ENCODE results near the gene PAQR6. TPM values are rescaled to one million over a fixed set of nuclear protein-coding genes. Genes with fewer than 3 reads are reported as not detected.

Gene PAQR6
- total and polyA plus RNA-seq, 10 of the 15 experiments (the other 5 are each of a cell fraction or from before 2014, with no cell fraction given): 0.42 to 4.5 (median 1.3) TPM

- TF ChIP-seq SKIL (IDR thresholded peaks at IDR 0.05; ENCODE audit: low read depth, poor library complexity, severe bottlenecking) (no peak), EZH2 (IDR thresholded peaks at IDR 0.05; ENCODE audit: borderline replicate concordance, control insufficient read depth, low read depth, low read length) (no peak), ZBTB11 (CRISPR knock-in tag; IDR thresholded peaks at IDR 0.05) (no peak), POLR2AphosphoS5 (IDR thresholded peaks at IDR 0.05; ENCODE audit: low read length) (no peak)
Observed at GRCh38 chr1:156251527-156251926, 3.7 kb upstream of the PAQR6 start (continued).

- CTCF ChIA-PET: no interaction called here
- H3K4me1 ChIP-seq (ENCODE audit: control insufficient read depth, insufficient read depth, low read length): peaks cover 11% of the 10 kb centered on the region
- no peak for FAIRE-seq
- SMC1A ChIA-PET (ENCODE audit: uncharacterized antibody, unreplicated experiment): no interaction called here
- H3K9me3 ChIP-seq (replicated peaks; ENCODE audit: control insufficient read depth, insufficient read depth, low read length): no peaks in the 10 kb centered on the region
- in situ Hi-C loops (cut with MboI) (no loop called here), intact Hi-C loops (cut with micrococcal nuclease; ENCODE audit: unreplicated experiment) (no loop called here)
- 72% methylated on average over 5 of the region's 5 CpGs for WGBS (ENCODE audit: insufficient coverage, insufficient replicate concordance, low lambda C conversion rate, missing lambda C conversion rate)
- H3K79me2 ChIP-seq (ENCODE audit: control insufficient read depth, insufficient read depth, low read length): no peaks in the 10 kb centered on the region
- ATAC-seq: no peak
- POLR2A ChIA-PET: no interaction called here
- H4K20me1 ChIP-seq (ENCODE audit: control insufficient read depth, insufficient read depth): no peaks in the 10 kb centered on the region
- TSS peak; percentile 64 for BruUV-seq (replicated peaks)
- H3K27ac ChIP-seq (ENCODE audit: control insufficient read depth, insufficient read depth): no peak overlapping the region
- no peak overlapping the region for H3K4me3 ChIP-seq
- DNase-seq (ENCODE audit: low read depth, low spot score): no peak
- no peaks in the 10 kb centered on the region for H3K27me3 ChIP-seq (replicated peaks in 1 of 2; ENCODE audit: control insufficient read depth in 2 of 2, insufficient read depth in 2 of 2, low read length in 1 of 2)
- no peak overlapping the region for H3K9ac ChIP-seq (ENCODE audit: control insufficient read depth, insufficient read depth, low read length)
- RAD21 ChIA-PET (ENCODE audit: unreplicated experiment): no interaction called here
- H3K4me2 ChIP-seq (ENCODE audit: control insufficient read depth, insufficient read depth): no peak overlapping the region
- no peak overlapping the region for H2AFZ ChIP-seq (ENCODE audit: control insufficient read depth, low read depth, low read length)
- H3K36me3 ChIP-seq (ENCODE audit: control insufficient read depth in 2 of 2, insufficient read depth in 2 of 2, low read length in 1 of 2): peaks cover 6 to 38% of the 10 kb centered on the region in 2 experiments
- TF ChIP-seq NBN (IDR thresholded peaks at IDR 0.05): no peak
- TF ChIP-seq NR2F1 (conservative IDR thresholded peaks at IDR 0.05): no peak
- TF ChIP-seq NKRF (conservative IDR thresholded peaks at IDR 0.05): no peak
- no peak for TF ChIP-seq ZNF207 (IDR thresholded peaks at IDR 0.05; ENCODE audit: borderline replicate concordance)
- no peak for TF ChIP-seq USF1 (IDR thresholded peaks at IDR 0.05; ENCODE audit: borderline replicate concordance, extremely low read length, insufficient read depth, low read depth, low read length)
- TF ChIP-seq IKZF2 (IDR thresholded peaks at IDR 0.05): no peak
- no peak for TF ChIP-seq IRF5 (IDR thresholded peaks at IDR 0.05; ENCODE audit: borderline replicate concordance)
- no peak for TF ChIP-seq ETV6 (conservative IDR thresholded peaks at IDR 0.05 in 1 of 2, IDR thresholded peaks at IDR 0.05 in 1 of 2; ENCODE audit: borderline replicate concordance in 1 of 2, low read depth in 1 of 2)
- TF ChIP-seq CBX3 (IDR thresholded peaks at IDR 0.05; ENCODE audit: borderline replicate concordance, low read depth): no peak
Observed at GRCh38 chr1:156249593-156249992, 1.7 kb upstream of the PAQR6 start.

Measured in GM12878 (cell line).